GM06990 (cell line): ENCODE results near the gene BORCS6.

Source experiments
- DNase-seq: peaks from one replicate; pipeline ENCODE4 v3.0.0-alpha.2; 2011; ENCODE audit not compliant: insufficient read length; ENCODE audit errors: extremely low read depth
- H3K27me3 ChIP-seq: replicated peaks from 2 replicates; pipeline ENCODE4 v1.6.0; 2011; ENCODE audit warnings: low read length; ENCODE audit not compliant: control insufficient read depth, insufficient read depth
- H3K36me3 ChIP-seq: 2 replicates; pipeline ENCODE4 v1.5.1; 2011; ENCODE audit warnings: low read length; ENCODE audit not compliant: control insufficient read depth, insufficient read depth
- H3K4me3 ChIP-seq: replicated peaks from 2 replicates; pipeline ENCODE4 v1.5.1; 2011; ENCODE audit warnings: low read depth, mild to moderate bottlenecking, control low read depth, low read length
- TF ChIP-seq, protein P1 (sequence below): IDR thresholded peaks from 2 replicates; pipeline ENCODE4 v1.5.1; 2011; ENCODE audit warnings: low read length, control low read depth, mild to moderate bottlenecking, inconsistent platforms; ENCODE audit not compliant: insufficient read depth, poor library complexity, severe bottlenecking

The BORCS6 gene

DNA sequence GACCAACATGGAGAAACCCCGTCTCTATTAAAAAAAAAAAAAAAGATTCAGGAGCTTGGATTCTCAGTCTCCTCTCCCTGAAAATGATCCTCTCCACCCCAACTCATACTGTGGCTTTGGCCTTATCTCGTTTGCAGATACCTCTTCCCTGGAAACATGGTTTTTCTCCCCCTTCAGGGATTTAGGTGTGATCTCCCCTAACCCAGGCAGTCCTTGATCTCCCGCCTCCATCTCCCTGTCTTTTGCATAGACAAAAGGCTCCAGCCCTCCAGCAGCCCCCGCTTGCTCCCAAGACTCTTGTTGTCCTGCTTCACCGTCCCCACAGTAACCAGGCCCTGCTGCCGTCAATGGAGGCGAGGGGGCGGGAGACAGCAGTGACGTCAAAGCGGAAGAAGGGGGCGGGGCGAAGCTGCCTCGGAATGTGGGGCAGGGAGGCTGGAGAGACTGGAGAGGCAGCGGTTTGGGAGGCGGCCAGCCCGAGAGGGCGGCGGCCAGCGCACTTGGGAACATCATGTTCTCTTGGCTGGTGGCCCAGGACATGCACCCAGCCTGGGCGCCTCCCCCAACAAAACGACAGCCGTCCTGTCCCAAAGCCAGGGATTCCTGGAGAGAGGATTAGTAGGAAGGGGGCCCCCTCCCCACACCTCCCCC, 35.9 kb downstream of the BORCS6 start:
- peak overlapping the region; percentile 31 for H3K4me3 ChIP-seq
- H3K36me3 ChIP-seq, result peaks cover 8% of the 10 kb centered on the region
- no peaks in the 10 kb centered on the region for H3K27me3 ChIP-seq
- DNase-seq, result peak; percentile 79
- TF ChIP-seq, protein P1, sequence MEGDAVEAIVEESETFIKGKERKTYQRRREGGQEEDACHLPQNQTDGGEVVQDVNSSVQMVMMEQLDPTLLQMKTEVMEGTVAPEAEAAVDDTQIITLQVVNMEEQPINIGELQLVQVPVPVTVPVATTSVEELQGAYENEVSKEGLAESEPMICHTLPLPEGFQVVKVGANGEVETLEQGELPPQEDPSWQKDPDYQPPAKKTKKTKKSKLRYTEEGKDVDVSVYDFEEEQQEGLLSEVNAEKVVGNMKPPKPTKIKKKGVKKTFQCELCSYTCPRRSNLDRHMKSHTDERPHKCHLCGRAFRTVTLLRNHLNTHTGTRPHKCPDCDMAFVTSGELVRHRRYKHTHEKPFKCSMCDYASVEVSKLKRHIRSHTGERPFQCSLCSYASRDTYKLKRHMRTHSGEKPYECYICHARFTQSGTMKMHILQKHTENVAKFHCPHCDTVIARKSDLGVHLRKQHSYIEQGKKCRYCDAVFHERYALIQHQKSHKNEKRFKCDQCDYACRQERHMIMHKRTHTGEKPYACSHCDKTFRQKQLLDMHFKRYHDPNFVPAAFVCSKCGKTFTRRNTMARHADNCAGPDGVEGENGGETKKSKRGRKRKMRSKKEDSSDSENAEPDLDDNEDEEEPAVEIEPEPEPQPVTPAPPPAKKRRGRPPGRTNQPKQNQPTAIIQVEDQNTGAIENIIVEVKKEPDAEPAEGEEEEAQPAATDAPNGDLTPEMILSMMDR, result no peak

DNA sequence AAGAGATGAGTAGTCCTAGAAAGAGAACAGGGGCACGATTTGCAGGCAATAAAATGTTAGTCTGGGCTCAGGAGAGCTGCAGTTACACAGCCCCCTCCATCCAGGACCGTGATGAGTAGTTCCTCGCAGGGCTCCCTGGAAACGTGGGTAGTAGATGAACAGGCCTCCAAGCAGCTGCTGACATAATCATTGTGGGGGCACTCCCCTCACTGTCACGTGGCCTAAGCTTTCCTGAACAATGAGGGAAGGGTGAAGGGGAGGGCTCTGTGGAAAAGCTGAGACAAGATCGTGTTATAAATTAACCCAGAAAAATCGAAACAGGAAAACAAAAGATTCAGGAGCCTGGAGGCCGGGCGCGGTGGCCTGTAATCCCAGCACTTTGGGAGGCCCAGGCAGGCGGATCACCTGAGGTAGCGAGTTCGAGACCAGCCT, 36.4 kb downstream of the BORCS6 start:
- Histone ChIP-seq H3K36me3 (peaks cover 11% of the 10 kb centered on the region), H3K4me3 (no peak overlapping the region), H3K27me3 (no peaks in the 10 kb centered on the region)
- DNase-seq, result no peak
- TF ChIP-seq, protein P1, result no peak

DNA sequence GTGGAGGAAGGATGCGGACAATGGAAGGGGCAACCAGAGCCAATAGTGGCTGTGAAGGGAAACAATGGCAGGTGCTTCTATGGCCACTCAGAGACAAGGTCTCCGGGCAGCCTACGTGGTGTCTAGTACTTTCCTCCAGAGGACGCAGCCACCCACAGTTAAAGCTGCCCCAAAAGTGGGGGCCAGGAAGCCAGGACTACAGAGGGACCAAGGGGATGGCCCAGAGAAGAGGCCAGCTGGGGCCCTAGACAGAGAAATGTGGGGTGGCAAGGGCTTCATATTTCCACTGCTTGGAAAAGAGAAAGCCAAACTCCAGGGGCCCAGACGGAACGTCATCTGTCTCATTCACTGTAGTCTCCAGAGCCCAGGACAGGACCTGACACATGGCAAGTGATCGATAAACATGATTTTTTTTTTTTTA, 36.9 kb downstream of the BORCS6 start:
- Histone ChIP-seq H3K36me3 (peaks cover 14% of the 10 kb centered on the region), H3K4me3 (no peak overlapping the region), H3K27me3 (no peaks in the 10 kb centered on the region)
- TF ChIP-seq, protein P1, result no peak
- DNase-seq, result no peak

DNA sequence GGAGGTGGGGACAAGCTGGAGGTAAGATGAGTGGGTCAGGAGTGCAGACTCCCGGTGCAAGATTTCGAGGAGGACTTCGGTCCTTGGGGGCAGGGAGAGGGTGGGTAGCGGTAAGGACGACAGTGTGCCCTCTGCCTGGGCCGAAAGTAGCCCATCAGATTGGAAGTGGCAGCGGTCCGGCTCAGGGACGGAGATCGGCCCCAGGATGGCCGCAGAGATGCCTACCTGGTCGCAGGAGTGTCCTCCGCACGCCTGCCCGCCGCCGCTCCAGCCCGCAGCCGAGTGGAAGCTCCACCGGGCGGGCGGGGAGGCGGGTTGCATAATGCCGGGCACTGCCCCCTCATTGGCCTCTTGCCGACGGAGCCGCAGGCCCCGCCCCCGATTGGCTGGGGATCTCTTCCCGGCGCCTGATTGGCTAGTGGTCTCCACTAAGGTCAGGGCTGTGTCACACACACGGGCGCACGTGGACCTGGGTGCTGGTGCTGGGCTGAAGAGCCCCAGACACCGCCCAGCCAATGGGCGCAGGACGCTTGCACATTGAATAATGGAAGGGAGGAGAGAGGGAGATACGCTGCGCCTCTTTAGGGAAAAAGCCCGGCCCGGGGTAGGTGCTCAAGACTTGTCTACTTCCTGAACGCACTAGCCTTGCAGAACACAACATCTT, 37.7 kb downstream of the BORCS6 start, which contains the start of gene PER1:
PER1 (minus strand) TSS at position 293 of the 664 bp plus-strand sequence. CDS start 1,698 bp downstream, outside the sequence.
- H3K4me3 ChIP-seq, result peak within 1 kb of the TSS; percentile 91
- TF ChIP-seq, protein P1, result no peak
- H3K27me3 ChIP-seq, result no peaks in the 10 kb centered on the region
- DNase-seq, result peak; percentile 91
- peaks cover 22% of the 10 kb centered on the region for H3K36me3 ChIP-seq

DNA sequence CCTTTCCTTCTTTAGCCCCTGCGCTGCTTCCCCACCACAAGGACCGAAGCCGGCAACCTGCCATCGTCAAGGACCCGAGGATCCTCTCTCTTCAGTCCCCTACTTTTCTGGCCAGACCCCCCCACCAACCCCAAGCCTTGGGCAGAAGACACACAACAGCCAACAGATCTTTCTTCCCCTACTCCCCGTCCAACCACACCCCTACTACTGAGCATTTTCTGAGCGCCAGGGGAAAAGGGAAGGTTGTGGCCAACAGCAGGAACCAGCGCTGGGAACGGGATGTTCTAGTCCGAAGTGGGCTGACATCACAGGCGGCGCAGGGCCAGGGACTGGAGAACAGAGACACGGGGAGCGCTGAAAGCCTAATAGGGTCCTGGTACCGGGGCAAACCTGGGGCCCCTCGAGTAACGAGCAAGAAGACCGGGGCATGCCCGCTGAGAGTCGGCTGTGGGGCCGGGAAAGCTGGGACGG, 38.3 kb downstream of the BORCS6 start:
- peak; percentile 49 for DNase-seq
- TF ChIP-seq, protein P1, result no peak
- Histone ChIP-seq H3K4me3 (peak overlapping the region; percentile 91), H3K27me3 (no peaks in the 10 kb centered on the region), H3K36me3 (peaks cover 26% of the 10 kb centered on the region)
